K562 (cell line): Measurements from ENCODE around the gene SORT1. TPM values are rescaled to one million over a fixed set of nuclear protein-coding genes. Genes with fewer than 3 reads are reported as not detected.

ENCODE experiments used
- CAMTA2 ChIP-seq: fragments of 250-450 bp; sonication (Bioruptor Pico); conservative IDR thresholded peaks from 2 replicates; pipeline ENCODE4 v1.5.1; 2022
- CBX3 ChIP-seq, 2 experiments: IDR thresholded peaks; 1 replicate in 1 of 2; 2 replicates in 1 of 2; pipeline ENCODE4 v1.6.1; 2012; ENCODE audit warnings: inconsistent platforms in 2 of 2, low read length in 2 of 2, borderline replicate concordance in 1 of 2, control low read depth in 1 of 2
- E2F3 ChIP-seq: fragments of 250-450 bp; sonication (Bioruptor Pico); IDR thresholded peaks from 2 replicates; pipeline ENCODE4 v1.4.0; 2020; ENCODE audit warnings: mild to moderate bottlenecking
- EGR1 ChIP-seq: fragments of 450-650 bp; conservative IDR thresholded peaks from 2 replicates; pipeline ENCODE4 v1.6.1; 2017; ENCODE audit warnings: mild to moderate bottlenecking
- FOXJ2 ChIP-seq: fragments of 200-800 bp; sonication (Bioruptor generic); IDR thresholded peaks from 2 replicates; pipeline ENCODE4 v1.6.1; 2016; ENCODE audit warnings: missing genetic modification characterization, missing compliant biosample characterization
- KHSRP ChIP-seq: fragments of 450-650 bp; IDR thresholded peaks from 2 replicates; pipeline ENCODE4 v1.6.1; 2017
- MECOM ChIP-seq: fragments of 250-450 bp; sonication (Bioruptor Pico); IDR thresholded peaks from 2 replicates; pipeline ENCODE4 v1.8.0; 2022; ENCODE audit warnings: inconsistent platforms
- ZNF146 ChIP-seq: IDR thresholded peaks from one replicate; pipeline ENCODE4 v1.6.1; 2018; ENCODE audit warnings: missing compliant biosample characterization; ENCODE audit not compliant: unreplicated experiment
- ZNF316 ChIP-seq: fragments of 450-650 bp; IDR thresholded peaks from 2 replicates; pipeline ENCODE4 v1.6.1; 2016
- ZNF717 ChIP-seq: fragments of 250-450 bp; sonication (Bioruptor Pico); IDR thresholded peaks from 2 replicates; pipeline ENCODE4 v1.5.0; 2021
- ZNF77 ChIP-seq: fragments of 250-450 bp; sonication (Bioruptor Pico); IDR thresholded peaks from 2 replicates; pipeline ENCODE4 v1.5.0; 2020
- polyA plus RNA-seq, 8 experiments: library from polyadenylated mRNA; depleted of rRNA in 4 of 8; stranded (reverse) in 5 of 8; unstranded in 3 of 8; fragments of >200 nt; fragmentation: Nextera tagmentation in 2 of 8; fragmentation: Illumina TruSeq in 1 of 8; extraction: Ambion mirVana in 2 of 8; extraction: Trizol in 1 of 8; gene quantifications; 2 replicates each; pipeline versions ENCODE4 v1.2.1 to v1.2.3, GENCODE V29; 2011 to 2014; ENCODE audit warnings: inconsistent platforms in 1 of 8, missing spikeins in 1 of 8
- total RNA-seq, 7 experiments: library from RNA; depleted of rRNA in 6 of 7; stranded (reverse); fragments of >200 nt in 6 of 7; fragmentation: Illumina TruSeq in 2 of 7; extraction: Trizol in 2 of 7; gene quantifications; 2 replicates each; pipeline versions ENCODE4 v1.2.1 to v1.2.3, GENCODE V29; 2011 to 2021; ENCODE audit warnings: low replicate concordance in 1 of 7
- TF ChIP-seq, protein P1 (sequence below): fragments of 450-650 bp; IDR thresholded peaks from 2 replicates; pipeline ENCODE4 v1.6.1; 2017; ENCODE audit warnings: antibody characterized with exemption, mild to moderate bottlenecking
- TF ChIP-seq, protein P2 (sequence below): sonication (generic); formaldehyde crosslinking; IDR thresholded peaks from 2 replicates; pipeline ENCODE4 v1.8.0; 2023; ENCODE audit warnings: missing genetic modification reagents, mild to moderate bottlenecking, borderline replicate concordance
- TF ChIP-seq, protein P3 (sequence below): fragments of 250-450 bp; sonication (Bioruptor Pico); IDR thresholded peaks from 2 replicates; pipeline ENCODE4 v1.5.0; 2021

The SORT1 gene
- total and polyA plus RNA-seq, 9 of the 15 experiments (the other 6 are each of a cell fraction or from before 2014, with no cell fraction given): 27.4 to 112 (median 65.0) TPM

DNA sequence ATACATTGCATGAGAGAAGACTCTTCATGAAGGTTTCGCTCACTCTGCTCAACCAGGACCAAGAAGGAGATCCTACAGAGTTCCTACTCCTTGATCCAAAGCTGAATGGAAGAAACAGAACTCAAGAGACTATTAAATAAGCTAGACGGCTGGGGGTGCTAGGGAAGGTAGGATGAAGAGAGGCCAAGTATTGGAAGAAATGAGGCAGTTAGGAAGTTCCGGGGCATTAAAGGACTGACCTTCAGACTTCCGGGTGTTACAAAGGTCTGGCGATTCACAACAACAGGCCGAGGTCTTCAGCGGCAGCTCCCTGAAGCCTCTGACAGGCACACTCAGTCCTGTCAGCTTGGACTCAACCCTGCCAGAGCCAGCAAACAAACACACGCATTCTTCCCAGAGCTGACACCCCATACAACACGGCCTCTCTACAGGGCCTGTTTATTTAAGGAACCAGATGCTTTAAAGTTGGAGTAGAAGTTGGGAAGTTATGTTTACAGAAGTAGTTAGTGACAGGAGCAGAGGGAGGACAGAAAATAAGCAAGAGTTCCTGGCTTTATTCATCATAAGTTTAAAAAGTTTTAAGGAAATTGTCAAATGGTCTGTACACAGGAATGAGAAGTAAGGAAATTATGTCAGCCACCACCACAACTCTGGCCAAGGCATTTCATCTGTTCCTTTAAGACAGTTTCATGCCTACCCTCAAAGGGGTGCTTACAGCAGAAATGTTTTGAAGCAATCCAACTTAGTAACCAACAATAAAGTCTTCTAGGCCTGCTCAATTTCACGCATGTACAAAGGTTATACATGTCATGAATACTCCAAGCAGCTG, 4.7 kb downstream of the SORT1 start (continued):
- TF ChIP-seq ZNF146 (CRISPR knock-in tag) (no peak), E2F3 (no peak), ZNF316 (no peak), EGR1 (no peak), MECOM (CRISPR knock-in tag) (no peak), CBX3 (IDR thresholded peaks at IDR 0.05; ENCODE audit: borderline replicate concordance in 1 of 2, low read length in 2 of 2) (no peak), ZNF77 (no peak), FOXJ2 (peak; percentile 55; the same call in 1 of the 2 replicates), ZNF717 (CRISPR knock-in tag) (no peak), CAMTA2 (CRISPR knock-in tag) (no peak), KHSRP (no peak)
- TF ChIP-seq, protein P1, sequence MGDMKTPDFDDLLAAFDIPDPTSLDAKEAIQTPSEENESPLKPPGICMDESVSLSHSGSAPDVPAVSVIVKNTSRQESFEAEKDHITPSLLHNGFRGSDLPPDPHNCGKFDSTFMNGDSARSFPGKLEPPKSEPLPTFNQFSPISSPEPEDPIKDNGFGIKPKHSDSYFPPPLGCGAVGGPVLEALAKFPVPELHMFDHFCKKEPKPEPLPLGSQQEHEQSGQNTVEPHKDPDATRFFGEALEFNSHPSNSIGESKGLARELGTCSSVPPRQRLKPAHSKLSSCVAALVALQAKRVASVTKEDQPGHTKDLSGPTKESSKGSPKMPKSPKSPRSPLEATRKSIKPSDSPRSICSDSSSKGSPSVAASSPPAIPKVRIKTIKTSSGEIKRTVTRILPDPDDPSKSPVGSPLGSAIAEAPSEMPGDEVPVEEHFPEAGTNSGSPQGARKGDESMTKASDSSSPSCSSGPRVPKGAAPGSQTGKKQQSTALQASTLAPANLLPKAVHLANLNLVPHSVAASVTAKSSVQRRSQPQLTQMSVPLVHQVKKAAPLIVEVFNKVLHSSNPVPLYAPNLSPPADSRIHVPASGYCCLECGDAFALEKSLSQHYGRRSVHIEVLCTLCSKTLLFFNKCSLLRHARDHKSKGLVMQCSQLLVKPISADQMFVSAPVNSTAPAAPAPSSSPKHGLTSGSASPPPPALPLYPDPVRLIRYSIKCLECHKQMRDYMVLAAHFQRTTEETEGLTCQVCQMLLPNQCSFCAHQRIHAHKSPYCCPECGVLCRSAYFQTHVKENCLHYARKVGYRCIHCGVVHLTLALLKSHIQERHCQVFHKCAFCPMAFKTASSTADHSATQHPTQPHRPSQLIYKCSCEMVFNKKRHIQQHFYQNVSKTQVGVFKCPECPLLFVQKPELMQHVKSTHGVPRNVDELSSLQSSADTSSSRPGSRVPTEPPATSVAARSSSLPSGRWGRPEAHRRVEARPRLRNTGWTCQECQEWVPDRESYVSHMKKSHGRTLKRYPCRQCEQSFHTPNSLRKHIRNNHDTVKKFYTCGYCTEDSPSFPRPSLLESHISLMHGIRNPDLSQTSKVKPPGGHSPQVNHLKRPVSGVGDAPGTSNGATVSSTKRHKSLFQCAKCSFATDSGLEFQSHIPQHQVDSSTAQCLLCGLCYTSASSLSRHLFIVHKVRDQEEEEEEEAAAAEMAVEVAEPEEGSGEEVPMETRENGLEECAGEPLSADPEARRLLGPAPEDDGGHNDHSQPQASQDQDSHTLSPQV: peak; percentile 89
- TF ChIP-seq, protein P2, sequence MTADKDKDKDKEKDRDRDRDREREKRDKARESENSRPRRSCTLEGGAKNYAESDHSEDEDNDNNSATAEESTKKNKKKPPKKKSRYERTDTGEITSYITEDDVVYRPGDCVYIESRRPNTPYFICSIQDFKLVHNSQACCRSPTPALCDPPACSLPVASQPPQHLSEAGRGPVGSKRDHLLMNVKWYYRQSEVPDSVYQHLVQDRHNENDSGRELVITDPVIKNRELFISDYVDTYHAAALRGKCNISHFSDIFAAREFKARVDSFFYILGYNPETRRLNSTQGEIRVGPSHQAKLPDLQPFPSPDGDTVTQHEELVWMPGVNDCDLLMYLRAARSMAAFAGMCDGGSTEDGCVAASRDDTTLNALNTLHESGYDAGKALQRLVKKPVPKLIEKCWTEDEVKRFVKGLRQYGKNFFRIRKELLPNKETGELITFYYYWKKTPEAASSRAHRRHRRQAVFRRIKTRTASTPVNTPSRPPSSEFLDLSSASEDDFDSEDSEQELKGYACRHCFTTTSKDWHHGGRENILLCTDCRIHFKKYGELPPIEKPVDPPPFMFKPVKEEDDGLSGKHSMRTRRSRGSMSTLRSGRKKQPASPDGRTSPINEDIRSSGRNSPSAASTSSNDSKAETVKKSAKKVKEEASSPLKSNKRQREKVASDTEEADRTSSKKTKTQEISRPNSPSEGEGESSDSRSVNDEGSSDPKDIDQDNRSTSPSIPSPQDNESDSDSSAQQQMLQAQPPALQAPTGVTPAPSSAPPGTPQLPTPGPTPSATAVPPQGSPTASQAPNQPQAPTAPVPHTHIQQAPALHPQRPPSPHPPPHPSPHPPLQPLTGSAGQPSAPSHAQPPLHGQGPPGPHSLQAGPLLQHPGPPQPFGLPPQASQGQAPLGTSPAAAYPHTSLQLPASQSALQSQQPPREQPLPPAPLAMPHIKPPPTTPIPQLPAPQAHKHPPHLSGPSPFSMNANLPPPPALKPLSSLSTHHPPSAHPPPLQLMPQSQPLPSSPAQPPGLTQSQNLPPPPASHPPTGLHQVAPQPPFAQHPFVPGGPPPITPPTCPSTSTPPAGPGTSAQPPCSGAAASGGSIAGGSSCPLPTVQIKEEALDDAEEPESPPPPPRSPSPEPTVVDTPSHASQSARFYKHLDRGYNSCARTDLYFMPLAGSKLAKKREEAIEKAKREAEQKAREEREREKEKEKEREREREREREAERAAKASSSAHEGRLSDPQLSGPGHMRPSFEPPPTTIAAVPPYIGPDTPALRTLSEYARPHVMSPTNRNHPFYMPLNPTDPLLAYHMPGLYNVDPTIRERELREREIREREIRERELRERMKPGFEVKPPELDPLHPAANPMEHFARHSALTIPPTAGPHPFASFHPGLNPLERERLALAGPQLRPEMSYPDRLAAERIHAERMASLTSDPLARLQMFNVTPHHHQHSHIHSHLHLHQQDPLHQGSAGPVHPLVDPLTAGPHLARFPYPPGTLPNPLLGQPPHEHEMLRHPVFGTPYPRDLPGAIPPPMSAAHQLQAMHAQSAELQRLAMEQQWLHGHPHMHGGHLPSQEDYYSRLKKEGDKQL (CRISPR knock-in tag): no peak
- TF ChIP-seq, protein P3, sequence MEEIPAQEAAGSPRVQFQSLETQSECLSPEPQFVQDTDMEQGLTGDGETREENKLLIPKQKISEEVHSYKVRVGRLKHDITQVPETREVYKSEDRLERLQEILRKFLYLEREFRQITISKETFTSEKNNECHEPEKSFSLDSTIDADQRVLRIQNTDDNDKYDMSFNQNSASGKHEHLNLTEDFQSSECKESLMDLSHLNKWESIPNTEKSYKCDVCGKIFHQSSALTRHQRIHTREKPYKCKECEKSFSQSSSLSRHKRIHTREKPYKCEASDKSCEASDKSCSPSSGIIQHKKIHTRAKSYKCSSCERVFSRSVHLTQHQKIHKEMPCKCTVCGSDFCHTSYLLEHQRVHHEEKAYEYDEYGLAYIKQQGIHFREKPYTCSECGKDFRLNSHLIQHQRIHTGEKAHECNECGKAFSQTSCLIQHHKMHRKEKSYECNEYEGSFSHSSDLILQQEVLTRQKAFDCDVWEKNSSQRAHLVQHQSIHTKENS: no peak; the same call in 1 of the 2 replicates
